DOHH2 (cell line): Measurements from ENCODE around the gene PKP4.

Experiments used
- H3F3A ChIP-seq: fragments of 200-600 bp; sonication (generic), shearing (Covaris generic); 2 replicates; pipeline ENCODE4 v1.6.0; 2016; ENCODE audit warnings: antibody characterized with exemption, mild to moderate bottlenecking; ENCODE audit not compliant: control insufficient read depth, insufficient read depth
- H3K27ac ChIP-seq: fragments of 200-600 bp; sonication (generic); 2 replicates; pipeline ENCODE4 v1.5.1; 2014; ENCODE audit warnings: low read depth, mild to moderate bottlenecking, low read length, moderate library complexity
- H3K27me3 ChIP-seq: fragments of 200-600 bp; sonication (generic); 2 replicates; pipeline ENCODE4 v1.6.1; 2014; ENCODE audit warnings: mild to moderate bottlenecking, low read length, mixed read lengths; ENCODE audit not compliant: control insufficient read depth
- H3K36me3 ChIP-seq: fragments of 200-600 bp; sonication (generic); 2 replicates; pipeline ENCODE4 v1.6.1; 2014; ENCODE audit warnings: mild to moderate bottlenecking, low read length, moderate library complexity, mixed read lengths; ENCODE audit not compliant: control insufficient read depth
- H3K4me1 ChIP-seq: fragments of 200-600 bp; sonication (generic); 2 replicates; pipeline ENCODE4 v1.6.1; 2014; ENCODE audit warnings: mild to moderate bottlenecking, low read length, mixed read lengths; ENCODE audit not compliant: control insufficient read depth
- H3K4me2 ChIP-seq: fragments of 200-600 bp; sonication (generic); 2 replicates; pipeline ENCODE4 v1.6.0; 2014; ENCODE audit warnings: mild to moderate bottlenecking, low read length, moderate library complexity
- H3K4me3 ChIP-seq: fragments of 200-600 bp; sonication (generic); 2 replicates; pipeline ENCODE4 v1.5.1; 2014; ENCODE audit warnings: mild to moderate bottlenecking, low read length, mixed read lengths
- H3K79me2 ChIP-seq: fragments of 200-600 bp; sonication (generic); 2 replicates; pipeline ENCODE4 v1.6.1; 2014; ENCODE audit warnings: mild to moderate bottlenecking, low read length, mixed read lengths; ENCODE audit not compliant: control insufficient read depth
- H3K9me2 ChIP-seq: fragments of 200-600 bp; sonication (generic); replicated peaks from 2 replicates; pipeline ENCODE4 v1.6.1; 2014; ENCODE audit warnings: mild to moderate bottlenecking, low read length, mixed read lengths; ENCODE audit not compliant: control insufficient read depth
- H3K9me3 ChIP-seq: fragments of 200-600 bp; sonication (generic); 2 replicates; pipeline ENCODE4 v1.6.1; 2014; ENCODE audit warnings: antibody characterized with exemption, low read length, mixed read lengths; ENCODE audit not compliant: control insufficient read depth, insufficient read depth
- H4K20me1 ChIP-seq: fragments of 200-600 bp; sonication (generic); 2 replicates; pipeline ENCODE4 v1.6.0; 2014; ENCODE audit warnings: low read depth, mild to moderate bottlenecking, antibody characterized with exemption, low read length, moderate library complexity; ENCODE audit not compliant: control insufficient read depth, insufficient read depth
- CTCF ChIP-seq: fragments of 200-600 bp; sonication (generic); IDR thresholded peaks from one replicate; pipeline ENCODE4 v1.5.1; 2014; ENCODE audit warnings: antibody characterized with exemption, mild to moderate bottlenecking, low read depth, low read length; ENCODE audit not compliant: poor library complexity, severe bottlenecking
- EZH2phosphoT487 ChIP-seq: fragments of 200-600 bp; sonication (generic); IDR thresholded peaks from 2 replicates; pipeline ENCODE4 v1.6.1; 2017; ENCODE audit warnings: borderline replicate concordance, mild to moderate bottlenecking, antibody characterized with exemption, low read length, moderate library complexity, mixed read lengths

Gene PKP4

GRCh38 chr2:158717366-158718195, 260.8 kb downstream of the PKP4 start:
- no peak overlapping the region for H3K4me2 ChIP-seq
- H3K4me1 ChIP-seq = no peaks in the 10 kb centered on the region
- H3K27ac ChIP-seq = no peak overlapping the region
- H3K79me2 ChIP-seq = no peaks in the 10 kb centered on the region
- H3F3A ChIP-seq = no peaks in the 10 kb centered on the region
- H3K4me3 ChIP-seq = no peak overlapping the region
- H3K9me2 ChIP-seq = no peaks in the 10 kb centered on the region
- TF ChIP-seq CTCF (no peak), EZH2phosphoT487 (no peak)
- no peaks in the 10 kb centered on the region for H3K27me3 ChIP-seq
- H3K36me3 ChIP-seq = no peaks in the 10 kb centered on the region
- peaks cover 4% of the 10 kb centered on the region; the same call in 1 of the 2 replicates for H3K9me3 ChIP-seq
- H4K20me1 ChIP-seq = no peaks in the 10 kb centered on the region

GRCh38 chr2:158718196-158718585, 261.4 kb downstream of the PKP4 start:
- H3F3A ChIP-seq = no peaks in the 10 kb centered on the region
- H3K27ac ChIP-seq = no peak overlapping the region
- no peak overlapping the region for H3K4me2 ChIP-seq
- no peaks in the 10 kb centered on the region for H3K4me1 ChIP-seq
- H3K4me3 ChIP-seq = no peak overlapping the region
- peaks cover 4% of the 10 kb centered on the region; the same call in 1 of the 2 replicates for H3K9me3 ChIP-seq
- H4K20me1 ChIP-seq = no peaks in the 10 kb centered on the region
- H3K9me2 ChIP-seq = no peaks in the 10 kb centered on the region
- TF ChIP-seq EZH2phosphoT487 (no peak), CTCF (no peak)
- no peaks in the 10 kb centered on the region for H3K36me3 ChIP-seq
- no peaks in the 10 kb centered on the region for H3K27me3 ChIP-seq
- H3K79me2 ChIP-seq = no peaks in the 10 kb centered on the region

- Histone ChIP-seq H3K4me2 (no peak overlapping the region), H3K36me3 (no peaks in the 10 kb centered on the region), H3K27ac (no peak overlapping the region), H3K79me2 (no peaks in the 10 kb centered on the region), H3K9me3 (peaks cover 3% of the 10 kb centered on the region; the same call in 1 of the 2 replicates), H3K27me3 (no peaks in the 10 kb centered on the region), H3F3A (no peaks in the 10 kb centered on the region), H3K4me3 (no peak overlapping the region), H4K20me1 (no peaks in the 10 kb centered on the region), H3K4me1 (no peaks in the 10 kb centered on the region), H3K9me2 (no peaks in the 10 kb centered on the region)
- TF ChIP-seq EZH2phosphoT487 = no peak
- TF ChIP-seq CTCF = no peak
Observed at GRCh38 chr2:158718851-158719250, 262.1 kb downstream of the PKP4 start.
